IMR-90 (cell line): ENCODE data around the gene RFTN2.

Experiments
- BHLHE40 ChIP-seq: fragments of 150-350 bp; IDR thresholded peaks from 2 replicates; pipeline ENCODE4 v1.6.1; 2016; ENCODE audit warnings: mild to moderate bottlenecking, low read depth, low read length
- CHD1 ChIP-seq: IDR thresholded peaks from 2 replicates; pipeline ENCODE4 v1.6.1; 2012; ENCODE audit warnings: low read depth, low read length, improper control_type of control experiment
- MAFK ChIP-seq: IDR thresholded peaks from 2 replicates; pipeline ENCODE4 v1.6.1; 2012; ENCODE audit warnings: low read depth, low read length, improper control_type of control experiment
- MXI1 ChIP-seq: IDR thresholded peaks from 2 replicates; pipeline ENCODE4 v1.6.1; 2012; ENCODE audit warnings: low read depth, mild to moderate bottlenecking, low read length, moderate library complexity, borderline replicate concordance
- POLR2A ChIP-seq: IDR thresholded peaks from 2 replicates; pipeline ENCODE4 v1.6.1; 2012; ENCODE audit warnings: mild to moderate bottlenecking, low read depth, low read length
- RAD21 ChIP-seq: IDR thresholded peaks from 2 replicates; pipeline ENCODE4 v1.6.1; 2012; ENCODE audit warnings: low read length, improper control_type of control experiment
- RCOR1 ChIP-seq: IDR thresholded peaks from 2 replicates; pipeline ENCODE4 v1.6.1; 2012; ENCODE audit warnings: mild to moderate bottlenecking, low read length, improper control_type of control experiment; ENCODE audit not compliant: insufficient replicate concordance
- TF ChIP-seq, protein P1 (sequence below): conservative IDR thresholded peaks from 2 replicates; pipeline ENCODE4 v1.5.1; 2012; ENCODE audit warnings: mild to moderate bottlenecking, low read depth, low read length, improper control_type of control experiment

DNA sequence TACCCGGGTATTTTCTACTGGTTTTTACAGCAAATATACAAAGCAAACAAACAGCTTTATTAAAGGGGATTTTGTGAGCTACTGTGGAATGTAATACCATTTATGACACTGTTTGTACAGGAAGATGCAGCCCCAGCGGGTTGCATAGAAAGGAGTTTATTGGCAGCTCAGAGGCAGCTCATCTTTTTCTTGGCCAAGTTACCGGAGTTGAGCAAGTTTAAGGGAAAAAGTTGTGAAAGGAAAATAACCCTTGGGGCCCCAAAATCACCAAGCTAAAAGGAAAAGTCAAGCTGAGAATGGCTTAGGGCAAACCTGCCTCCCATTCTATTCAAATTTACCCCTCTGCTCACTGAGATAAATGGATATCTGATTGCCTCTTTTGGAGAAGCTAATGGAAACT is 98.8 kb downstream of the RFTN2 start:
- no peak for TF ChIP-seq POLR2A
- TF ChIP-seq, protein P1, sequence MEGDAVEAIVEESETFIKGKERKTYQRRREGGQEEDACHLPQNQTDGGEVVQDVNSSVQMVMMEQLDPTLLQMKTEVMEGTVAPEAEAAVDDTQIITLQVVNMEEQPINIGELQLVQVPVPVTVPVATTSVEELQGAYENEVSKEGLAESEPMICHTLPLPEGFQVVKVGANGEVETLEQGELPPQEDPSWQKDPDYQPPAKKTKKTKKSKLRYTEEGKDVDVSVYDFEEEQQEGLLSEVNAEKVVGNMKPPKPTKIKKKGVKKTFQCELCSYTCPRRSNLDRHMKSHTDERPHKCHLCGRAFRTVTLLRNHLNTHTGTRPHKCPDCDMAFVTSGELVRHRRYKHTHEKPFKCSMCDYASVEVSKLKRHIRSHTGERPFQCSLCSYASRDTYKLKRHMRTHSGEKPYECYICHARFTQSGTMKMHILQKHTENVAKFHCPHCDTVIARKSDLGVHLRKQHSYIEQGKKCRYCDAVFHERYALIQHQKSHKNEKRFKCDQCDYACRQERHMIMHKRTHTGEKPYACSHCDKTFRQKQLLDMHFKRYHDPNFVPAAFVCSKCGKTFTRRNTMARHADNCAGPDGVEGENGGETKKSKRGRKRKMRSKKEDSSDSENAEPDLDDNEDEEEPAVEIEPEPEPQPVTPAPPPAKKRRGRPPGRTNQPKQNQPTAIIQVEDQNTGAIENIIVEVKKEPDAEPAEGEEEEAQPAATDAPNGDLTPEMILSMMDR: no peak
- no peak for TF ChIP-seq MAFK
- no peak for TF ChIP-seq MXI1
- TF ChIP-seq RCOR1: no peak
- TF ChIP-seq BHLHE40: no peak
- TF ChIP-seq CHD1: no peak
- TF ChIP-seq RAD21: no peak
